BJ (cell line): Measurements from ENCODE around the gene PAFAH1B1. TPM values are rescaled to one million over a fixed set of nuclear protein-coding genes. Genes with fewer than 3 reads are reported as not detected.

Experiments
- CTCF ChIA-PET: fragments of 350-600 bp; formaldehyde crosslinking; extraction: SDS; loops from one replicate; lab custom pipeline; 2021; ENCODE audit warnings: antibody characterized with exemption, inconsistent platforms; lab: Yijun Ruan, JAX
- POLR2A ChIA-PET: fragments of 300-600 bp; sonication (Branson Sonifier 250); formaldehyde crosslinking; extraction: SDS; loops from one replicate; lab custom pipeline; 2021; ENCODE audit warnings: antibody characterized with exemption; lab: Charles Lee
- DNase-seq: peaks from one replicate; pipeline ENCODE4 v3.0.0-alpha.2; 2011; ENCODE audit warnings: low read depth
- H3K27me3 ChIP-seq: 2 replicates; pipeline ENCODE4 v1.6.0; 2011; ENCODE audit warnings: low read length; ENCODE audit not compliant: control insufficient read depth, insufficient read depth
- H3K36me3 ChIP-seq: 2 replicates; pipeline ENCODE4 v1.5.1; 2011; ENCODE audit warnings: low read length; ENCODE audit not compliant: control insufficient read depth, insufficient read depth
- H3K4me3 ChIP-seq: 2 replicates; pipeline ENCODE4 v1.5.1; 2011; ENCODE audit warnings: low read depth, mild to moderate bottlenecking, control low read depth, low read length
- polyA plus RNA-seq: library from polyadenylated mRNA; depleted of rRNA; stranded (reverse); fragments of >200 nt; gene quantifications from 2 replicates; pipeline ENCODE4 v1.2.3, GENCODE V29; 2011
- TF ChIP-seq, protein P1 (sequence below): IDR thresholded peaks from 2 replicates; pipeline ENCODE4 v1.5.1; 2011; ENCODE audit warnings: low read depth, mild to moderate bottlenecking, control low read depth, inconsistent platforms, low read length, moderate library complexity; ENCODE audit not compliant: insufficient read depth

PAFAH1B1 gene
- polyA plus RNA-seq, 1 experiment = 66.2 TPM

DNA sequence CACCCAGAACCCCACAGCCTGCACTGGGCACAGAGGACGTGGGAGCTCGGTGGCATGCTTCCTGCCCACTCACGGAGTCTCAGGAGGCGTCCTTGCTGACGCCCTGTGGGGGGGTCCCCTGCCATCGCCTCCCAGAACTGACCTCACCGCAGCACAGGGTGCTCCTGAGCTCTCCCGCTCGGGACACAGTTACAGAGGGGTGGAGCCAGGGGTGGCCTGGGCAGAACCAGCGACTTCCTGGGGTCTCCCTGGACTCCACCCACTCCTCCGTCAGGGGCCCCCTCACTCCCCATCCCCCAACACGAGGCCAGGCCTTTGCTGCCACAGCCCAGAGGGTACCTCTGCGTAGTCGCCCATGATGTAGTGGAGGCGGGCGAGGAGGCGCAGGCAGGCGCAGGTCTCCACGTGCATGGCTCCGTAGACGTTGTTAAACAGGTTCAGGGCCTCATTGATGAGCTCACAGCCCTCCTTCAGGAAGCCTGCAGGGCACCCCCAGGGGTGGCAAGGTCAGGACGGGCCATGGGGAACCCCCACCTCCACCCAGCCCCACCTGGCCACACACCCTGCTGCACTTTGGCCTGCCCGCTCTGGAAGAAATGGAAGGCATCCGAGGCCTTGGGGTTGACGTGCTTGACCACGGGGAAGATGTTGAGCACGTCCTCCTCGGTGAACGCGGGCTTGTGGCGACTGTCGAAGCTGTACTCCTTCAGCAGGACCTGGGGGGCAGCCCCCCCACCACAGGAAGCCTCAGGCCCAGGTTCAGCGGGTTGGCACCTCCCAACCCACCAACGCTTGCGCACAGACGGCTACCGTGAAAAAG lies 100.3 kb downstream of the PAFAH1B1 start:
- DNase-seq = no peak
- H3K27me3 ChIP-seq = no peaks in the 10 kb centered on the region
- ChIA-PET POLR2A (no interaction called here), CTCF (no interaction called here)
- peaks cover 28% of the 10 kb centered on the region for H3K36me3 ChIP-seq
- TF ChIP-seq, protein P1, sequence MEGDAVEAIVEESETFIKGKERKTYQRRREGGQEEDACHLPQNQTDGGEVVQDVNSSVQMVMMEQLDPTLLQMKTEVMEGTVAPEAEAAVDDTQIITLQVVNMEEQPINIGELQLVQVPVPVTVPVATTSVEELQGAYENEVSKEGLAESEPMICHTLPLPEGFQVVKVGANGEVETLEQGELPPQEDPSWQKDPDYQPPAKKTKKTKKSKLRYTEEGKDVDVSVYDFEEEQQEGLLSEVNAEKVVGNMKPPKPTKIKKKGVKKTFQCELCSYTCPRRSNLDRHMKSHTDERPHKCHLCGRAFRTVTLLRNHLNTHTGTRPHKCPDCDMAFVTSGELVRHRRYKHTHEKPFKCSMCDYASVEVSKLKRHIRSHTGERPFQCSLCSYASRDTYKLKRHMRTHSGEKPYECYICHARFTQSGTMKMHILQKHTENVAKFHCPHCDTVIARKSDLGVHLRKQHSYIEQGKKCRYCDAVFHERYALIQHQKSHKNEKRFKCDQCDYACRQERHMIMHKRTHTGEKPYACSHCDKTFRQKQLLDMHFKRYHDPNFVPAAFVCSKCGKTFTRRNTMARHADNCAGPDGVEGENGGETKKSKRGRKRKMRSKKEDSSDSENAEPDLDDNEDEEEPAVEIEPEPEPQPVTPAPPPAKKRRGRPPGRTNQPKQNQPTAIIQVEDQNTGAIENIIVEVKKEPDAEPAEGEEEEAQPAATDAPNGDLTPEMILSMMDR = no peak
- H3K4me3 ChIP-seq = no peak overlapping the region

DNA sequence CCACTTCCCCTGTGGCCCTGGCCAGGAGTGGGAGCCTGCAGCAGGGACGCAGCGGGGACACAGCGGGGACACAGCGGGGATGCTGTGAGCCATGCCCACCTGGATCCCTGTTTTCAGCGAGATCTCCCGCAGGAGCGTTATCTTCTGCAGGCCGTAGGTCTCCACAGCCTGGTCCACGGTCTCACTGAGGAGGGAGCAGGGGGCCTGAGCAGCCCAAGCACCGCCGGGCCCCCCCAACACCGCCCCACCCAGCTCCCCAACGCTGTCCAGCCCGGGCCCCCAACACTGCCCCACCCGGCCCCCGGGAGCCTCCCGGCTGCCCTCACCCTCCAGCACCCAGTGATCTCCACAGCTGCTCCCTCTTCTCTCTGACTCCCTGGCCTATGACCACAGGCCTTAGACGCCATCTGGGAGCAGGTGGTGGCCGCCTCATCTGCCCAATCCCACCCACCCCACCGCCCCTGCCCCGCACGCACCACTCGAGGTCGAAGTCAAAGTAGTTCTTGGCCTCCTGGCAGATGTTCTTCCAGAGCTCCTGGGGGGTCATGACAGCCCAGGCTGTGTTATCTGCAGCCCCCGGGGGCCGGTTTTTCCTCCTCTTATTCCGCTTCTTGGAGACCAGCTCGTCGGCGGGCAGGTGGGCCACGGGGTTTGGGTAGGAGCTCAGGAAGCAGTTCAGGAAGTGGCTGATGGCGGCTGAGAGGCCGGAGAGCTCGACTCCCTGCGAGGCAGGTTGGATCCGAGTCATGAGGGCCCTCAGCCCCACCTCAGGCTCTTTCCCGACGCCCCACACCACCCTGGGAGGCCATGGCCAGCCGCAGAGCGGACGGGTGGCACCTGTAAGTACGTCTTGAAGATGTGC lies 101.2 kb downstream of the PAFAH1B1 start:
- no peaks in the 10 kb centered on the region for H3K27me3 ChIP-seq
- TF ChIP-seq, protein P1 = no peak
- no peak overlapping the region for H3K4me3 ChIP-seq
- POLR2A ChIA-PET = no interaction called here
- peaks cover 28% of the 10 kb centered on the region for H3K36me3 ChIP-seq
- DNase-seq = no peak
- CTCF ChIA-PET = no interaction called here

DNA sequence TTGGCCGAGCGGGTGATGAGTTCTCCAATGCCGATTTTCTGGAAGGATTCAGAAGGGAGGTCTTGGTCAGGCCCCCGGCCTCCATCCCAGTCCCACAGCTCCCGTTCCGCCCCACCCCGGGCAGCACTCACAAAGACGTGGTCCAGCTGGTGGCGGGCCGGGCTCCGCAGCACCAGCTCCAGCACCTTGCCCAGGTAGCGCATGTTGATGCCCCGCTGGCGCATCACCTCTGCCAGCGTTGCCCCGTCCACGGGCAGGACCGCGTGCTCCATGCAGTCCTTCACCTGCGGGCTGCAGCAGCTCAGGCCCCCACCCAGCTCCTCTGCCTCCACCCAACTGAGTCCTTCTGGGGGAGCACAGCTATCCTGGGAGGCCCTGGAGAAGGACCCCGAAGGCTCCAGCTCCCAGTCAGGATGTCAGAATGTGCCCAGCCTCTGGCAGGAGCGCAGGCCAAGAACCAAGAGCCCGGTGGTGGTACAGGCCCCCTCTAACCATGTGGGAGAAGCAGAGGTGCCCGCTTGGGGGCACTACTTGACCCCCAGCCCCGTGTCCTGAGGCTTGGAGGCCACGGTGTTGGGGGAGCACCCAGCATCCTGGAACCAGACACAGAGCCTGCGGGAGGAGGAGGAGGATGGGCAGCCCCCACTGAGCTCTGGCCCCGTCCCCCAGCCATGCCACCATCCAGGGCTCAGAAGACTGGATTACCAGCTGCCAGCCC lies 101.9 kb downstream of the PAFAH1B1 start:
- no peak for DNase-seq
- Histone ChIP-seq H3K27me3 (no peaks in the 10 kb centered on the region), H3K36me3 (peaks cover 30% of the 10 kb centered on the region), H3K4me3 (no peak overlapping the region)
- TF ChIP-seq, protein P1 = no peak
- CTCF ChIA-PET = no interaction called here
- POLR2A ChIA-PET = no interaction called here

- Histone ChIP-seq H3K36me3 (peaks cover 29% of the 10 kb centered on the region), H3K4me3 (no peak overlapping the region), H3K27me3 (no peaks in the 10 kb centered on the region)
- ChIA-PET CTCF (no interaction called here), POLR2A (interaction anchor here (0.6 kb wide), 1 partner anchor 11 kb away, joined by 3 read pairs; no protein-coding TSS in a partner anchor)
- TF ChIP-seq, protein P1 = no peak
- no peak for DNase-seq
Observed at GRCh38 chr17:2695961-2696760, 102.7 kb downstream of the PAFAH1B1 start.
